NT2/D1 (cell line): ENCODE measurements around the gene CD59.

Experiments used
- DNase-seq: peaks from one replicate; pipeline ENCODE4 v3.0.0-alpha.2; 2011; ENCODE audit warnings: low read depth, low spot score
- H3K27me3 ChIP-seq: 2 replicates; pipeline ENCODE4 v1.6.0; 2011; ENCODE audit warnings: mild to moderate bottlenecking; ENCODE audit not compliant: insufficient read length, insufficient read depth
- H3K36me3 ChIP-seq: 2 replicates; pipeline ENCODE4 v1.6.1; 2011; ENCODE audit warnings: mild to moderate bottlenecking, low read length, mixed read lengths; ENCODE audit not compliant: insufficient read depth, insufficient read length
- H3K4me1 ChIP-seq: 2 replicates; pipeline ENCODE4 v1.5.1; 2011; ENCODE audit not compliant: insufficient read depth, insufficient read length
- H3K4me3 ChIP-seq: 2 replicates; pipeline ENCODE4 v1.5.1; 2011; ENCODE audit warnings: low read depth; ENCODE audit not compliant: insufficient read length
- H3K9ac ChIP-seq: 2 replicates; pipeline ENCODE4 v1.6.0; 2011; ENCODE audit warnings: low read depth; ENCODE audit not compliant: insufficient read length
- H3K9me3 ChIP-seq: 2 replicates; pipeline ENCODE4 v1.5.1; 2011; ENCODE audit warnings: mild to moderate bottlenecking, low read length; ENCODE audit not compliant: insufficient read depth
- SUZ12 ChIP-seq: IDR thresholded peaks from 2 replicates; pipeline ENCODE4 v1.6.1; 2011; ENCODE audit not compliant: insufficient read length, insufficient read depth; ENCODE audit errors: extremely low read depth
- YY1 ChIP-seq: IDR thresholded peaks from 2 replicates; pipeline ENCODE4 v1.6.1; 2011; ENCODE audit not compliant: insufficient read length, insufficient read depth
- ZNF274 ChIP-seq: IDR thresholded peaks from 2 replicates; pipeline ENCODE4 v1.6.1; 2011; ENCODE audit warnings: mild to moderate bottlenecking, low read depth, low read length

The CD59 gene

GRCh38 chr11:33697997-33698396 is 38.2 kb downstream of the CD59 start:
- H3K9me3 ChIP-seq: no peaks in the 10 kb centered on the region
- H3K36me3 ChIP-seq: no peaks in the 10 kb centered on the region
- H3K4me3 ChIP-seq: no peak overlapping the region
- DNase-seq: no peak
- H3K27me3 ChIP-seq: peaks cover 4% of the 10 kb centered on the region
- TF ChIP-seq ZNF274 (no peak), SUZ12 (no peak), YY1 (no peak)
- H3K9ac ChIP-seq: no peak overlapping the region
- H3K4me1 ChIP-seq: peaks cover 8% of the 10 kb centered on the region

GRCh38 chr11:33696931-33697638 is 39.1 kb downstream of the CD59 start:
- H3K4me1 ChIP-seq: peaks cover 8% of the 10 kb centered on the region

DNA sequence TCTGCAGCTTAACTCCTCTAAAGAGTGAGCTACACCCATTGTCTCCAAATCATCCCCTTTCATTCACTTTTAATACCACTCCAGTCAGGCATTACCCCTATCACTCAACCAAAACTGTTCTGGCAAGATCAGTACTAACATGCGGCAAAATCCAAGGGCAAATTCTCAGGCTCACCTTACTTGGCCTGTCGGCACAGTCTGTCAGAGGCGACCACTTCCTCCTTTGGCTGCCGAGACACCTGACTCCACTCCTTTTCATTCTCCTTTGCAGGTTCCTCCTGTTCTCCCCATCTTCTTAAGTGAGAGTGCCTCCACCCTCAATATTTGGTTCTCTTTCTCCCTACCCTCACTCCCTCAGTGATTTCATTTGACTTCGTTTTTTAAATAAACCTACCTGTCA is 39.8 kb downstream of the CD59 start:
- no peak for TF ChIP-seq YY1
- no peaks in the 10 kb centered on the region for H3K9me3 ChIP-seq
- peaks cover 4% of the 10 kb centered on the region for H3K27me3 ChIP-seq
- H3K9ac ChIP-seq: no peak overlapping the region
- H3K4me1 ChIP-seq: peaks cover 8% of the 10 kb centered on the region
- no peaks in the 10 kb centered on the region for H3K36me3 ChIP-seq
- no peak for DNase-seq
- no peak overlapping the region for H3K4me3 ChIP-seq

More at GRCh38 chr11:33696931-33697638, 39.1 kb downstream of the CD59 start:
- TF ChIP-seq ZNF274 (no peak), YY1 (no peak), SUZ12 (no peak)
- no peak for DNase-seq
- no peak overlapping the region for H3K9ac ChIP-seq
- peaks cover 4% of the 10 kb centered on the region for H3K27me3 ChIP-seq
- H3K36me3 ChIP-seq: no peaks in the 10 kb centered on the region
- H3K4me3 ChIP-seq: no peak overlapping the region
- H3K9me3 ChIP-seq: no peaks in the 10 kb centered on the region

DNA sequence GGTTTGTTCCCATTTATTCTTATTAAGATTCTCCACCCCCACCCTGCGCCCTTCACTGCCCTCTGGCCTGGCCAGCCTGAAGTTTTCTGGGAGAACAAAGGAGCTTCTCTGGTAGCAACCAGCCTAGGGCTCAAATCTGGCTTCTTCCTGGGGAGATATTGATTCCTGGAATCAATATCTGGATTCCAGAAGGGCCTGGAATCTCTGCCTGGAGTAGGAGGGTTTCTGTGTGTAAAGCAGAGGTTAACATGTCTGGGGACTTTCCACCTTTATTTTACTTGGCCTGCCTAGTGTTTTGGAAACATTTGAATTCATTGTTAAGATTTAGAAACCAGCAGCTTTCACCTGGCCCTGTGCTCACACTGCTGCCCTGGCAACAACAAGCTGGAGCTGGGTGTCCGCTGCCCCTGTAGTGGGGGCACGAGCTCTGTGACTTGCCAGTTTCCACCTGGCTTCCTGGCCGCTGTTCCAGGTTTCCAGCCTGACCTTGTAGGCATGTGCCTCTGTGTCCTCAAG is 41.1 kb downstream of the CD59 start:
- TF ChIP-seq SUZ12 (no peak), ZNF274 (no peak), YY1 (no peak)
- H3K36me3 ChIP-seq: no peaks in the 10 kb centered on the region
- no peak overlapping the region for H3K4me3 ChIP-seq
- H3K9me3 ChIP-seq: no peaks in the 10 kb centered on the region
- peaks cover 8% of the 10 kb centered on the region for H3K4me1 ChIP-seq
- H3K27me3 ChIP-seq: peaks cover 4% of the 10 kb centered on the region
- no peak overlapping the region for H3K9ac ChIP-seq
- DNase-seq: no peak

GRCh38 chr11:33694346-33695050 is 41.7 kb downstream of the CD59 start:
- Histone ChIP-seq H3K4me3 (no peak overlapping the region), H3K27me3 (peaks cover 4% of the 10 kb centered on the region), H3K9ac (no peak overlapping the region), H3K4me1 (peaks cover 8% of the 10 kb centered on the region), H3K36me3 (no peaks in the 10 kb centered on the region), H3K9me3 (no peaks in the 10 kb centered on the region)
- TF ChIP-seq SUZ12 (no peak), ZNF274 (no peak), YY1 (no peak)
- DNase-seq: no peak

DNA sequence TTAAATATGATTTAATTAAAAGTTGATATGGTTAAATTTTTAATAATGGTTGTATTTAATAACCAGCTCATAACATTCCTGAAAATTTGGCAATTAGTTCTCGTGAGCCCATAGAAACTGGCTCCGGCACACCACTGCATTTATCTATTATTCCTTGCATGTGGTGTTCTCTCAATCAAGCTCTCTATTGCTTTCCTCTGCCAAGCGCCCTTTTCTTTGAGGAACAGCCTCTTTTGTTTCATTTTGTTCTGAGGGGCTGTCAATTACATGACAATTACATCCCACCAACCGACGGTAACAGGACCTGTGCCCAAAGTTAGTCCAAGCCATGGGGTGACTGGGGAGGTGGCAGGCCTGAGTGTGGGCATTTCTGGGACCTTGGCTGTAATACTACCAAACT is 43.7 kb downstream of the CD59 start:
- Histone ChIP-seq H3K4me3 (no peak overlapping the region), H3K27me3 (no peaks in the 10 kb centered on the region), H3K36me3 (no peaks in the 10 kb centered on the region), H3K4me1 (peaks cover 8% of the 10 kb centered on the region), H3K9me3 (no peaks in the 10 kb centered on the region), H3K9ac (no peak overlapping the region)
- TF ChIP-seq ZNF274 (no peak), YY1 (no peak), SUZ12 (no peak)
- DNase-seq: no peak

- H3K9me3 ChIP-seq: no peaks in the 10 kb centered on the region
- DNase-seq: no peak
- TF ChIP-seq YY1: no peak
- no peak for TF ChIP-seq ZNF274
- TF ChIP-seq SUZ12: no peak
- H3K36me3 ChIP-seq: no peaks in the 10 kb centered on the region
- no peaks in the 10 kb centered on the region for H3K27me3 ChIP-seq
- no peak overlapping the region for H3K9ac ChIP-seq
- H3K4me3 ChIP-seq: no peak overlapping the region
- H3K4me1 ChIP-seq: peaks cover 8% of the 10 kb centered on the region
These were observed 44.2 kb downstream of the CD59 start for GRCh38 chr11:33692013-33692504.
